ENCODE measurements around the gene OSBPL8. TPM values are rescaled to one million over a fixed set of nuclear protein-coding genes. Genes with fewer than 3 reads are reported as not detected.

The OSBPL8 gene
- total RNA-seq, 1 donor from 2014 or later = 150 TPM

GRCh38 chr12:76556368-76556767, 3.2 kb downstream of the OSBPL8 start:
- FAIRE-seq = no peak
- DNase-seq (ENCODE audit: low spot score in 2 of 2) = no peak

- DNase-seq (ENCODE audit: low spot score in 2 of 2) (no peak), FAIRE-seq (no peak)
Observed at GRCh38 chr12:76555797-76556196, 3.8 kb downstream of the OSBPL8 start.

DNA sequence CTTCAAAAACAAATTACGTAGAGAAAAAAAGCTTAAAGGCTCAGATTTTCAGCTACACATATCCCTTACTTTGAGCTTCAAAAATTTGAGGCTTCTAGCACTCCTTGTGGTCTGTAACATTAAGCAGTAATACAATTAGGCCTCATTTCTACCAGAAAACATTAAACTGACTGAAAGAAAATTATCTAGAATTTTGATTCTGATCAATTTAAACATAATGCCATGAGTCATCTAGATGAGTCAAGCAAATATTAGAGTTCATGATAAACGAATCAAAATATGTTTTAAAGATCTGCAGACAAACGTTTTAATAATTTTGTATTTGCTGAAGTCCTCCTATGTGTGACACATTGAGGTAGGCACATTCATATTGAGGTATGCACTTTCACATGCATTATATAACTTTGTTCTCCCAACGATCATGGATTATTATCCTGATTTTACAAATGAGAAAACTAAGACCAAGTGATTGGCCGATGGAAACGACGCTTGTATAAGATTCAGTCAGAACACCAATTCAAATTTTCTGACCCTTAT, 4.3 kb downstream of the OSBPL8 start:
- no peak for FAIRE-seq
- DNase-seq (ENCODE audit: low spot score in 2 of 2) = no peak

- FAIRE-seq (no peak), DNase-seq (ENCODE audit: low spot score in 2 of 2) (no peak)
Observed at GRCh38 chr12:76554405-76555230, 5.0 kb downstream of the OSBPL8 start.

DNA sequence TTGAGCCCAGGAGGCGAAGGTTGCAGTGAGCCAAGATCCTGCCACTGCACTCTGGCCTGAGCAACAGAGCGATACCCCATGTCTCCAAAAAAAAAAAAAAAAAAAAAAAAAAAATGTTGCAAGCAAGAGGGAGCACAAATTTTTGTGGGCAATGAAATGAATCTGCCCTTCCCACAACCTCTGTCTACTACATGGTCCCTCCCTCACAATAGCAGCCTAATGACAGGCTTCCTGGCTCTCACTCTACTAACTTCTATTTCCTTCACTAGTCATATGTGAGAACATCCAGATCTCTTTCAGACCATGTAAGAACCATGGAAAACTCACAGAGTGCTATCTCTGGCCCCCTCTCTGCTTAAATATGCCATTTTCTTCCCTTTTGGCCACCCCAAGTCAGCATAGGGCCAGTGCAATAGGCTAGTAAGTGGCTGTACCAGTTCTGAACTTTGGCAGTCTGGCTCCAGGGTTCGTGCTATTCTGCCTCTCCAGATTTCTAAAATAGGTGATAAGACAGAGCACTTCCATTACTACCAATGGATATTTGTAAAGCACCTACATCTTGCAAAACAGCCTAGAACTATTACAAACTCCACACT, 7.1 kb downstream of the OSBPL8 start:
- DNase-seq (ENCODE audit: low spot score in 2 of 2) (no peak), FAIRE-seq (no peak)

DNA sequence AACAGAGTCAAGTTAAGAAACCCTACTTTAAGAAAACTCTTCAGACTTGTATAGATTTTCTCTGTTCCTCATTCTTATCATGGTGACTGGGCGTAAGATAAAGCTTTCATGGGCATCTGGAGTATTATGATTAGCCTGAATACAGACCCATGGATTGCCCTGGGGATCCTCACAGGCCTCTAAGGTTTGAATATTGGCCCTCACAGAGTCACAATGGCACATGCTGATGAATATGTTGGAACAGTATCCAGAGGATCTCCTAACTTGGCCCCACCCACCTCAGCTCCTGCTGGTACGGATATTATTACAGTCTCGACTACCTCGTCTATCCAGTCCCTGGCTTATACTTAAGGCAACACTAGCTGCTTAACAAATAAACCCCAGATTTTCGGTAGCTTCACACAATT, 8.1 kb downstream of the OSBPL8 start:
- DNase-seq (ENCODE audit: low spot score in 2 of 2) (no peak), FAIRE-seq (no peak)

GRCh38 chr12:76549131-76549530, 10.4 kb downstream of the OSBPL8 start:
- FAIRE-seq (no peak), DNase-seq (ENCODE audit: low spot score in 2 of 2) (no peak)

DNA sequence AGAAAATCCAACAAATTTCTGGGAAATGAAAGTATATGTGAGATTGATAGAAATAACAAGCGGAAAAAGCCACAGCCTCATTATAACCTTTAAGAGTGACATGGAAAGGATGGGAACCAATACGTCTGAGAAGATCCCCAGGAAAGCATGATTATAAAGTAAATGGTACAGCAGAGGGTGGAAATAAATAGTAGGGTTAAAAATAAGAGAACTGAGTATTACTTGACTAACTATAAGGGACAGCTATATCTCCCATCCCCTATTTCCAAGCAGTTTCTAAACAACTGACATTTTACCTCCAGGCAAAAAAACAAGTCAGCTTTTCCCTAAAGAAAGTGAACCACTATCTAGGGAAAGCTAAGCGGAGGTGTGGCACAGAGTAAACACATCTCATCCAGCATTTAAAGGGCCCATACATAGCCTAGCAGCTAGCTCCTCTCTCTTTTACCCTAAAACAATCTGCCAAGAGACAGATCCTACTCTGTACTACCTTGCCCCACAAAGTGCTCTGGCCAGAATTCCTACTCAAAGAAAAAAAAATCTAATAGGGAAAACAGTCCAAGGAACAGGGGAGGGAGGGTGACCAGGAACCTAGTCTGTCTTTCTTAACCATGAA, 11.2 kb downstream of the OSBPL8 start:
- FAIRE-seq = no peak
- no peak for DNase-seq (ENCODE audit: low spot score in 2 of 2)

- DNase-seq (ENCODE audit: low spot score in 2 of 2) (no peak), FAIRE-seq (no peak)
Observed at GRCh38 chr12:76547526-76547925, 12.0 kb downstream of the OSBPL8 start.

- DNase-seq (ENCODE audit: low spot score in 2 of 2) (no peak), FAIRE-seq (no peak)
Observed at GRCh38 chr12:76546889-76547288, 12.7 kb downstream of the OSBPL8 start.

DNA sequence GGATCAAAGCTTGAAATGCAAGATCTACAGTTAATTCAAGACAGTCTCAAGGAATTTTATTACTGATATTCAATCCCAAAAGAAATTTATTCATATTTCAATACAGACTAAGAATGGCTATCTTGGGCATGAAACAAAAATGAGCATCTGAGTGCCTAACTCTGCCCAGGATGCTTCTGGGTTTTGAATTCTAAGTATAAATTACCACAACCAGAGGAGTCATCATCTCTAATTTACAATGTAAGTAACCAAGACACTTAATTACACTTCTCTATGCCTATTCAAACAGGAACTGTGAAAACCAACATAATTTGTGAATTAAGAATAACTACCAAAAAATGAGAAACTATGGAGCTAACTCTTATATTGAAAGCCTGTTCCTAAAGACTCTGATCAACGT, 14.1 kb downstream of the OSBPL8 start:
- no peak for DNase-seq (ENCODE audit: low spot score in 2 of 2)
- no peak for FAIRE-seq

- DNase-seq (ENCODE audit: low spot score in 2 of 2) (no peak), FAIRE-seq (no peak)
Observed at GRCh38 chr12:76544601-76545261, 14.8 kb downstream of the OSBPL8 start.

DNA sequence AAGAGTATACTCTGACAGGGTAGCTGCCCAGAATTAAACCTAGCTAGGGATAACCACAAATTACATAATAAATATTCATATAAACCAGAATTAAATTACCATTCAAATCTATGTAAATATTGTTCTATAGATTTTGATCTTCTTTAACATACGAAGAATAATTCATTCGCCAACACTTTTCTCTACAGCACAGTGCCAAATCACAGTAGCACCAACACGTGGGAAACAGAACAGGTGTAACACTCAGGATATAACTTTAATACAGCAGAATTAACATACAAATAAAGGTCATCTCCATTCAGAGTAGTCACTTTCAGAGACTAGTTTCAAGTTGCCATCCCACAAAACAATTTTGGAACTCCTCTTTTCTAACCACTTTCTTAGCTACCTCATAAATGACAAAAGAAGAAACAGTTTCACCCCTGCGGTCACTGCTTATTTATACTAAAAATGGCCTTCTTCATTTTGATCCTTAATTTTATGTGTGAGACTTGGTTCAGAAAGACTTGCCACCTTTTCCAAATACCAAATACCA, 15.7 kb downstream of the OSBPL8 start:
- no peak for FAIRE-seq
- no peak for DNase-seq (ENCODE audit: low spot score in 2 of 2)

- DNase-seq (ENCODE audit: low spot score in 2 of 2) (no peak), FAIRE-seq (no peak)
Observed at GRCh38 chr12:76542908-76543307, 16.7 kb downstream of the OSBPL8 start.

DNA sequence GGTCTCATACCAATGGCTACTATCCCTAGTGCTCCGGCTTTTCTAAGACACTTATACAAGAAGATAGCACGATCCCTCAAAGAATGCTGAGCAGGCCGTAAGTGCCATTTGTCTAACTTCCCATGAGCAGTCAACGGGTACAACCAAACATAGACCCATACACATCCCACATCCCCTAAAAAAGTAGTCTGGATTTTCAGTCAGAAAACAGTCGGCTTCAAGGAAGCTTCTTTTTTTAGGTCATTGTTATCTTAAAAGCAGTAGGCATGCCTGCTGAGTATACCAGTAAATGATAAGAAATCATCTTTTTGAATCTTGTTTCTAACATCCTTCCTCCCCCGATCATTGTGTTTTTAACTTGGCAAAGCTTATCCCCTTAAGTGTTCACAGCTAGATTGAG, 19.8 kb downstream of the OSBPL8 start:
- FAIRE-seq (no peak), DNase-seq (ENCODE audit: low spot score in 2 of 2) (no peak)

DNA sequence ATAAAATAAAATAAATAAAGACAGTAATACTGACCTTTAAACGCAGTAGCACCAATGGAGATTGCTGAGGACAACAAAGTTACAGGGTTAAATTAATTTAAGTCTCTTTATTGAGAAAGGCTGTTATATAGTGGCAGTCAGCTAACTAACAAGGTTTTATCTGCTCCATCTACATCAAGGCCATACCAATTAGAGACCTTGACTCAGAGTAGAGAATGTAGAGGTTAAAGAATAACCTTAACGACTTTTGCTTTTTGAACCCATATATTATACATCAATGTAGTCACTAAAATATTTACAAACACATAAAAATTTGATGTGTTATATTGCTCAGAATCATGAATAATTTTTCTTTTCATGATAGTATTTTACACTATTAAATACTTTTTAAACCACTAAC, 21.6 kb downstream of the OSBPL8 start:
- no peak for DNase-seq (ENCODE audit: low spot score in 2 of 2)
- FAIRE-seq = no peak

DNA sequence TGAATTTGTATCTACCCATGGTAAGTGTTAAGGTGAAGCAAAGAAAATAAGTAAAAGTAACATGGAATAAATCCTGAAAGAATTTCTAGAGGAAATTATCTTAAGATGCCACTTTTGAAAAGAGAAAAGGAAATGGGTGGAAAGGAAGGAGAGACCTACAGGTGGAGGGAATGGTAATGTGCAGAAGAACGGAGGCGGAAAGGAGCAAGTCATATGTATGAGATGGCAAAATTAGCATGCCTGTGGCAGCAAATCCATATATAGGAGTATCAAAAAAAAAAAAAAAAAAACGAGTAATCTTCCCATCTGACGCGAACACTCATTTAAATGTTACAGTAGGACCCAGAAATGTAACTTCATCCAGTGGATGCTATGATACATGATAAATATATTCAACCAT, 23.0 kb downstream of the OSBPL8 start:
- DNase-seq (ENCODE audit: low spot score in 2 of 2) (no peak), FAIRE-seq (no peak)

GRCh38 chr12:76535170-76535569, 24.4 kb downstream of the OSBPL8 start:
- FAIRE-seq (no peak), DNase-seq (ENCODE audit: low spot score in 2 of 2) (no peak)

DNA sequence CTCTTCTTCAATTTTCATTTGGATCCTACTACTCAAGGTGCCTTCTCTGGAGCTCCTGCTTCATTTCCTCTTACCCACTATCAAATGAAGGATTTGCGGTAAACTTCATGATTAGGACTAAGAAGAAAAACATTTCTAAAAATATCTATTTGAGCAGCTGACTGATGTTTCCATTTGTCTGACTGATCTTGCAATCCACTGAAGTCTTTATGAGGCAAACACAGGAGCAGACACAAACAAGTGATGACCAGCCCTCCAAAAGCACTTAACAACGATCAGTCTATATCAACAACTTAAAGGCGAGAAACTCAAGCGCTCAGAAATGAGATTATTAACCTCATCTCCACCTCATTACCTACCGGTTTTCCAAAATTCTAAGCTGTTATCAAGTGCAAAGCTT, 26.2 kb downstream of the OSBPL8 start:
- FAIRE-seq (no peak), DNase-seq (ENCODE audit: low spot score in 2 of 2) (no peak)

GRCh38 chr12:76532520-76532919, 27.1 kb downstream of the OSBPL8 start:
- FAIRE-seq = no peak

GRCh38 chr12:76531056-76531455, 28.5 kb downstream of the OSBPL8 start:
- no peak for DNase-seq (ENCODE audit: low spot score in 2 of 2)
- no peak for FAIRE-seq

More at GRCh38 chr12:76532520-76532919, 27.1 kb downstream of the OSBPL8 start:
- DNase-seq (ENCODE audit: low spot score in 2 of 2) = no peak
